Smooth muscle cell (in vitro differentiated cells): ENCODE measurements around the gene KLHDC7B. TPM values are rescaled to one million over a fixed set of nuclear protein-coding genes. Genes with fewer than 3 reads are reported as not detected.

Source experiments
- DNase-seq: peaks from one replicate; lab custom pipeline; 2025; ENCODE audit not compliant: unreplicated experiment; lab: John Stamatoyannopoulos, UW
- H2AFZ ChIP-seq: fragments of 200-600 bp; sonication (generic); 2 replicates; pipeline ENCODE4 v1.6.0; 2016; ENCODE audit warnings: antibody characterized with exemption, low read depth, mild to moderate bottlenecking
- H3F3A ChIP-seq: fragments of 200-600 bp; sonication (generic); 2 replicates; pipeline ENCODE4 v1.6.0; 2017; ENCODE audit warnings: antibody characterized with exemption, low read depth
- H3K27ac ChIP-seq: fragments of 200-600 bp; sonication (generic); 2 replicates; pipeline ENCODE4 v1.5.1; 2016; ENCODE audit warnings: low read depth, mild to moderate bottlenecking
- H3K27me3 ChIP-seq: fragments of 200-600 bp; sonication (generic); 2 replicates; pipeline ENCODE4 v1.6.1; 2016; ENCODE audit warnings: low read depth, mild to moderate bottlenecking
- H3K36me3 ChIP-seq: fragments of 200-600 bp; sonication (generic); 2 replicates; pipeline ENCODE4 v1.5.1; 2016; ENCODE audit warnings: low read depth
- H3K4me1 ChIP-seq: fragments of 200-600 bp; sonication (generic); 2 replicates; pipeline ENCODE4 v1.5.1; 2016; ENCODE audit warnings: low read depth
- H3K4me2 ChIP-seq: fragments of 200-600 bp; sonication (generic); 2 replicates; pipeline ENCODE4 v1.6.0; 2016; ENCODE audit warnings: mild to moderate bottlenecking
- H3K4me3 ChIP-seq: fragments of 200-600 bp; sonication (generic); 2 replicates; pipeline ENCODE4 v1.5.1; 2016; ENCODE audit warnings: mild to moderate bottlenecking
- H3K79me2 ChIP-seq: fragments of 200-600 bp; sonication (generic); 2 replicates; pipeline ENCODE4 v1.6.0; 2016; ENCODE audit warnings: low read depth, mild to moderate bottlenecking
- H3K9ac ChIP-seq: fragments of 200-600 bp; sonication (generic); 2 replicates; pipeline ENCODE4 v1.6.0; 2016; ENCODE audit warnings: low read depth
- H3K9me3 ChIP-seq: fragments of 200-600 bp; sonication (generic); replicated peaks from 2 replicates; pipeline ENCODE4 v1.5.1; 2016; ENCODE audit warnings: low read depth
- H4K20me1 ChIP-seq: fragments of 200-600 bp; sonication (generic); 2 replicates; pipeline ENCODE4 v1.6.0; 2016; ENCODE audit warnings: low read depth
- CTCF ChIP-seq: fragments of 200-600 bp; sonication (generic); IDR thresholded peaks from 2 replicates; pipeline ENCODE4 v1.5.1; 2017; ENCODE audit warnings: borderline replicate concordance, mild to moderate bottlenecking, antibody characterized with exemption; ENCODE audit not compliant: insufficient read depth, poor library complexity, severe bottlenecking
- WGBS: methylation state at CpG from one replicate; pipeline ENCODE4 v1.1.7; 2016; ENCODE audit warnings: low lambda C conversion rate; 5-methylcytosine and 5-hydroxymethylcytosine counted together
- polyA plus RNA-seq: library from polyadenylated mRNA; unstranded; fragments of >200 nt; fragmentation: Nextera tagmentation; extraction: Ambion mirVana; gene quantifications from 2 replicates; pipeline ENCODE4 v1.2.1, GENCODE V29; 2016
- total RNA-seq: library from RNA; depleted of rRNA; stranded (reverse); fragments of >200 nt; gene quantifications from 2 replicates; pipeline ENCODE4 v1.2.3, GENCODE V29; 2014

KLHDC7B gene
- total and polyA plus RNA-seq, 2 experiments from 2014 or later: 1.1 to 1.5 TPM

- Histone ChIP-seq H3K9me3 (no peaks in the 10 kb centered on the region), H3K4me1 (no peaks in the 10 kb centered on the region), H3K27me3 (no peaks in the 10 kb centered on the region), H3K79me2 (peaks cover 10% of the 10 kb centered on the region), H3K36me3 (no peaks in the 10 kb centered on the region), H3K9ac (peak overlapping the region; percentile 64), H4K20me1 (peaks cover 33% of the 10 kb centered on the region), H3K27ac (peak overlapping the region; percentile 63), H2AFZ (no peak overlapping the region), H3K4me3 (peak overlapping the region; percentile 79), H3F3A (peaks cover 41% of the 10 kb centered on the region), H3K4me2 (peak overlapping the region; percentile 98)
- no peak for DNase-seq
- WGBS: no CpG with 5 or more reads among the region's 33 CpGs
- peak; percentile 85 for TF ChIP-seq CTCF
Measured at GRCh38 chr22:50525858-50526107, 19.9 kb upstream of the KLHDC7B start.

- Histone ChIP-seq H2AFZ (no peak overlapping the region), H3K36me3 (no peaks in the 10 kb centered on the region), H3K79me2 (peaks cover 10% of the 10 kb centered on the region), H3K4me2 (peak overlapping the region; percentile 98), H3K9ac (peak overlapping the region; percentile 64), H3K27me3 (no peaks in the 10 kb centered on the region), H3K27ac (peak overlapping the region; percentile 63), H4K20me1 (peaks cover 33% of the 10 kb centered on the region), H3K9me3 (no peaks in the 10 kb centered on the region), H3K4me3 (peak overlapping the region; percentile 79), H3K4me1 (peaks cover 4% of the 10 kb centered on the region), H3F3A (peaks cover 46% of the 10 kb centered on the region)
- WGBS: 2% methylated on average over 43 of the region's 77 CpGs
- DNase-seq: peak; percentile 81
- TF ChIP-seq CTCF: peak; percentile 76
Measured at GRCh38 chr22:50526108-50526833, 19.4 kb upstream of the KLHDC7B start.

GRCh38 chr22:50526834-50527801 is 18.6 kb upstream of the KLHDC7B start:
- H2AFZ ChIP-seq: no peak overlapping the region
- TF ChIP-seq CTCF: no peak

More at GRCh38 chr22:50526834-50527801, 18.6 kb upstream of the KLHDC7B start:
- Histone ChIP-seq H3K27ac (peak overlapping the region; percentile 63), H3K36me3 (no peaks in the 10 kb centered on the region), H3K4me3 (peak overlapping the region; percentile 79), H3K27me3 (no peaks in the 10 kb centered on the region), H3K4me2 (peak overlapping the region; percentile 98), H3K9me3 (no peaks in the 10 kb centered on the region), H3K79me2 (peaks cover 10% of the 10 kb centered on the region), H3F3A (peaks cover 48% of the 10 kb centered on the region), H4K20me1 (peaks cover 33% of the 10 kb centered on the region), H3K9ac (peak overlapping the region; percentile 64), H3K4me1 (peaks cover 7% of the 10 kb centered on the region)
- WGBS: 46% methylated on average over 29 of the region's 29 CpGs
- no peak for DNase-seq
